Fibroblast of lung (primary cell): ENCODE measurements around the gene CNTF. TPM values are rescaled to one million over a fixed set of nuclear protein-coding genes. Genes with fewer than 3 reads are reported as not detected.
"Not testable (repeated sequence)": the region's sequence is repeated elsewhere in the genome, so short reads cannot be mapped to it uniquely, and the experiment has no call there.

ENCODE experiments used
- DNase-seq, 2 donors: peaks; one replicate each; pipeline versions ENCODE4 v3.0.0 to v3.0.0-alpha.2; 2010; ENCODE audit warnings: low read depth in 2 of 2
- H2AFZ ChIP-seq: 2 replicates; pipeline ENCODE4 v1.5.1; 2012; ENCODE audit warnings: low read length, control low read depth, inconsistent platforms
- H3K27ac ChIP-seq: 2 replicates; pipeline ENCODE4 v1.5.1; 2011; ENCODE audit warnings: low read length, control low read depth; ENCODE audit not compliant: insufficient read depth
- H3K27me3 ChIP-seq: 2 replicates; pipeline ENCODE4 v1.5.1; 2011; ENCODE audit warnings: mild to moderate bottlenecking, low read length; ENCODE audit not compliant: control insufficient read depth, insufficient read depth
- H3K36me3 ChIP-seq: 2 replicates; pipeline ENCODE4 v1.5.1; 2011; ENCODE audit warnings: low read length; ENCODE audit not compliant: control insufficient read depth, insufficient read depth
- H3K4me1 ChIP-seq: 2 replicates; pipeline ENCODE4 v1.5.1; 2011; ENCODE audit warnings: low read length; ENCODE audit not compliant: control insufficient read depth, insufficient read depth; ENCODE audit errors: extremely low read depth
- H3K4me2 ChIP-seq: 2 replicates; pipeline ENCODE4 v1.5.1; 2011; ENCODE audit warnings: low read length, control low read depth; ENCODE audit not compliant: insufficient read depth; ENCODE audit errors: extremely low read depth
- H3K4me3 ChIP-seq, 4 experiments: fragments of 200-600 bp in 1 of 4; sonication (generic) in 1 of 4; replicated peaks in 1 of 4; 2 replicates each; pipeline ENCODE4 v1.5.1; 2011 to 2016; ENCODE audit warnings: low read length in 4 of 4, low read depth in 3 of 4, mild to moderate bottlenecking in 3 of 4, control low read depth in 2 of 4, inconsistent platforms in 1 of 4, mixed read lengths in 1 of 4; ENCODE audit not compliant: insufficient read depth in 1 of 4; ENCODE audit errors: control extremely low read depth in 1 of 4
- H3K79me2 ChIP-seq: 2 replicates; pipeline ENCODE4 v1.5.1; 2012; ENCODE audit warnings: mild to moderate bottlenecking, low read length, inconsistent platforms; ENCODE audit not compliant: control insufficient read depth, insufficient read depth
- H3K9ac ChIP-seq: 2 replicates; pipeline ENCODE4 v1.5.1; 2011; ENCODE audit warnings: mild to moderate bottlenecking, low read length, control low read depth; ENCODE audit not compliant: insufficient read depth
- H3K9me3 ChIP-seq: 2 replicates; pipeline ENCODE4 v1.5.1; 2012; ENCODE audit warnings: low read depth, low read length; ENCODE audit not compliant: control insufficient read depth, insufficient read depth
- H4K20me1 ChIP-seq: 2 replicates; pipeline ENCODE4 v1.5.1; 2011; ENCODE audit warnings: low read length; ENCODE audit not compliant: control insufficient read depth, insufficient read depth; ENCODE audit errors: extremely low read depth
- EZH2 ChIP-seq: IDR thresholded peaks from 2 replicates; pipeline ENCODE4 v1.5.1; 2012; ENCODE audit warnings: low read length, control low read depth, mild to moderate bottlenecking; ENCODE audit errors: missing control alignments
- polyA minus RNA-seq: library from RNA; depleted of rRNA, polyadenylated mRNA; stranded (reverse); fragments of >200 nt; gene quantifications from 2 replicates; pipeline ENCODE4 v1.2.3, GENCODE V29; 2011; ENCODE audit warnings: low replicate concordance
- polyA plus RNA-seq, 2 donors: library from polyadenylated mRNA; depleted of rRNA in 1 of 2; stranded (reverse) in 1 of 2; unstranded in 1 of 2; fragments of >200 nt; gene quantifications; 2 replicates each; pipeline ENCODE4 v1.2.1, GENCODE V29; 2011 to 2012; ENCODE audit warnings: missing spikeins in 1 of 2
- total RNA-seq: library from RNA; depleted of rRNA; stranded (reverse); fragments of >200 nt; gene quantifications from 2 replicates; pipeline ENCODE4 v1.2.1, GENCODE V29; 2014
- TF ChIP-seq, protein P1 (sequence below), 2 donors: IDR thresholded peaks in 1 of 2; conservative IDR thresholded peaks in 1 of 2; 1 replicate in 1 of 2; 2 replicates in 1 of 2; pipeline ENCODE4 v1.5.1; 2011 to 2012; ENCODE audit warnings: low read length in 2 of 2, control low read depth in 1 of 2, inconsistent platforms in 1 of 2, low read depth in 1 of 2, mild to moderate bottlenecking in 1 of 2

CNTF gene
- total RNA-seq (0.77 and 1.2 TPM in 2 replicates), polyA plus RNA-seq (0.73 and 0.95 TPM in 2 replicates), polyA minus RNA-seq (2.0 TPM in 1 of 2 replicates, not detected in the other)
- polyA plus RNA-seq (2012) = 0.69 and 0.73 TPM in 2 replicates

DNA sequence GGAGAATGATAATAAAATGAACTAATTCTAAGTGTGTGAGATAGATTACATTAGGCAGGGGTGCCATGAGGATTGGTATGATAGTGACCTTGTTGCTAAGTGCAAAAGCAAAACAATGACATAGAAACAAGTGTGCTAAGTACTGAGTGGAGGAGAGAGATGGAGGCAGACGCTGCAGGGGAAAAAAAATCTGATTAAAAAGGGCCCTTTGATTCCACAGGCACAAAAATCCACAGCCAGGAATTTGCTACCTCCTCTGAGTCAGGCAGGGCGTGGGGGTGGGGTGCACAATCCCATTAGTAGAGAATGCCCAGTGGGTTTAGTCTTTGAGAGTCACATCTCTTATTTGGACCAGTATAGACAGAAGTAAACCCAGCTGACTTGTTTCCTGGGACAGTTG lies at the start of gene CNTF:
TSS of gene CNTF (plus strand) at position 322 of the 400 bp plus-strand sequence. CDS start 88 bp downstream, outside the sequence.
- H3K79me2 ChIP-seq = peaks cover 7% of the 10 kb centered on the region
- H3K27me3 ChIP-seq = no peaks in the 10 kb centered on the region
- TF ChIP-seq, protein P1, sequence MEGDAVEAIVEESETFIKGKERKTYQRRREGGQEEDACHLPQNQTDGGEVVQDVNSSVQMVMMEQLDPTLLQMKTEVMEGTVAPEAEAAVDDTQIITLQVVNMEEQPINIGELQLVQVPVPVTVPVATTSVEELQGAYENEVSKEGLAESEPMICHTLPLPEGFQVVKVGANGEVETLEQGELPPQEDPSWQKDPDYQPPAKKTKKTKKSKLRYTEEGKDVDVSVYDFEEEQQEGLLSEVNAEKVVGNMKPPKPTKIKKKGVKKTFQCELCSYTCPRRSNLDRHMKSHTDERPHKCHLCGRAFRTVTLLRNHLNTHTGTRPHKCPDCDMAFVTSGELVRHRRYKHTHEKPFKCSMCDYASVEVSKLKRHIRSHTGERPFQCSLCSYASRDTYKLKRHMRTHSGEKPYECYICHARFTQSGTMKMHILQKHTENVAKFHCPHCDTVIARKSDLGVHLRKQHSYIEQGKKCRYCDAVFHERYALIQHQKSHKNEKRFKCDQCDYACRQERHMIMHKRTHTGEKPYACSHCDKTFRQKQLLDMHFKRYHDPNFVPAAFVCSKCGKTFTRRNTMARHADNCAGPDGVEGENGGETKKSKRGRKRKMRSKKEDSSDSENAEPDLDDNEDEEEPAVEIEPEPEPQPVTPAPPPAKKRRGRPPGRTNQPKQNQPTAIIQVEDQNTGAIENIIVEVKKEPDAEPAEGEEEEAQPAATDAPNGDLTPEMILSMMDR (conservative IDR thresholded peaks at IDR 0.05 in 1 of 2, IDR thresholded peaks at IDR 0.05 in 1 of 2; ENCODE audit: low read depth in 1 of 2, low read length in 2 of 2) = no peak
- no peak for TF ChIP-seq EZH2
- no peak within 1 kb of the TSS for H2AFZ ChIP-seq
- H3K4me2 ChIP-seq = no peak within 1 kb of the TSS
- H3K36me3 ChIP-seq = peaks cover 5% of the 10 kb centered on the region
- no peaks in the 10 kb centered on the region for H4K20me1 ChIP-seq
- H3K9ac ChIP-seq = no peak within 1 kb of the TSS
- no peak within 1 kb of the TSS for H3K4me3 ChIP-seq
- peak within 1 kb of the TSS; percentile 1 for H3K27ac ChIP-seq
- peak in 1 of 2 donors; percentile 61 for DNase-seq
- H3K4me1 ChIP-seq = peaks cover 11% of the 10 kb centered on the region
- no peaks in the 10 kb centered on the region for H3K9me3 ChIP-seq

- H3K27me3 ChIP-seq, H2AFZ ChIP-seq, H3K36me3 ChIP-seq, H3K9me3 ChIP-seq, H3K9ac ChIP-seq, H3K79me2 ChIP-seq, DNase-seq, H4K20me1 ChIP-seq: not testable (repeated sequence)
- Histone ChIP-seq H3K4me3 (peak overlapping the region in 1 of 4 experiments; percentile 15), H3K4me1 (peaks cover 29% of the 10 kb centered on the region), H3K27ac (peak overlapping the region; percentile 60), H3K4me2 (peak overlapping the region; percentile 69)
Observed at GRCh38 chr11:58572906-58573305, 49.6 kb upstream of the CNTF start.

- H2AFZ ChIP-seq = peak overlapping the region; percentile 10
Observed at GRCh38 chr11:58573451-58574104, 48.9 kb upstream of the CNTF start.

More at GRCh38 chr11:58573451-58574104, 48.9 kb upstream of the CNTF start:
- H3K9me3 ChIP-seq = no peaks in the 10 kb centered on the region
- DNase-seq = peak; percentile 78 to 87
- peak overlapping the region; percentile 69 for H3K4me2 ChIP-seq
- H3K4me3 ChIP-seq = peak overlapping the region in 2 of 4 experiments; percentile 15
- no peak overlapping the region for H3K9ac ChIP-seq
- H3K27me3 ChIP-seq = no peaks in the 10 kb centered on the region
- peaks cover 29% of the 10 kb centered on the region for H3K4me1 ChIP-seq
- TF ChIP-seq EZH2 = no peak
- TF ChIP-seq, protein P1 (conservative IDR thresholded peaks at IDR 0.05 in 1 of 2, IDR thresholded peaks at IDR 0.05 in 1 of 2; ENCODE audit: low read depth in 1 of 2, low read length in 2 of 2) = no peak
- H3K79me2 ChIP-seq = peaks cover 7% of the 10 kb centered on the region
- H4K20me1 ChIP-seq = no peaks in the 10 kb centered on the region
- no peaks in the 10 kb centered on the region for H3K36me3 ChIP-seq
- H3K27ac ChIP-seq = peak overlapping the region; percentile 97
